GM04504 (cell line): ENCODE data around the gene CDCP1.

Experiments used
- DNase-seq: peaks from one replicate; pipeline ENCODE4 v3.0.0-alpha.2; 2012; ENCODE audit warnings: low read depth

The CDCP1 gene

DNA sequence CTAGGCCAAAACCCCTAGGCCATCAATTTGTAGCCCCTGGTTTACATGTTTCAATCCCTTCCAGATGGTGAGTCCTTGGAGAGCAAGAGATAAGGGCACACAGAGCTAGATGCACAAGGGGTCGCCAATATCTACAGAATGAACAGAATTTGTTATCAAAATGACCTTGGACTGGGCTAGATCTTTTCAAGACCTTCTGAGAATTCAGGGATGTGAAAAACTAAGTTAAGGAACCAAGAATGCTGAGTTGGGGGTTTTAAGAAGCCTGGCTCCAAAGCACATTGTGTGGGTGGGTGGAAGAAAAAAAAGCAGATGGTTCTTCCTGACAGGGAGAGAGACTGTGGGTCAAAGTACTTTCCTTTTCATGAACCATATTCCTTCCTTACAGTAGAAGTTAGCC is 10.2 kb downstream of the CDCP1 start:
- no peak for DNase-seq

DNA sequence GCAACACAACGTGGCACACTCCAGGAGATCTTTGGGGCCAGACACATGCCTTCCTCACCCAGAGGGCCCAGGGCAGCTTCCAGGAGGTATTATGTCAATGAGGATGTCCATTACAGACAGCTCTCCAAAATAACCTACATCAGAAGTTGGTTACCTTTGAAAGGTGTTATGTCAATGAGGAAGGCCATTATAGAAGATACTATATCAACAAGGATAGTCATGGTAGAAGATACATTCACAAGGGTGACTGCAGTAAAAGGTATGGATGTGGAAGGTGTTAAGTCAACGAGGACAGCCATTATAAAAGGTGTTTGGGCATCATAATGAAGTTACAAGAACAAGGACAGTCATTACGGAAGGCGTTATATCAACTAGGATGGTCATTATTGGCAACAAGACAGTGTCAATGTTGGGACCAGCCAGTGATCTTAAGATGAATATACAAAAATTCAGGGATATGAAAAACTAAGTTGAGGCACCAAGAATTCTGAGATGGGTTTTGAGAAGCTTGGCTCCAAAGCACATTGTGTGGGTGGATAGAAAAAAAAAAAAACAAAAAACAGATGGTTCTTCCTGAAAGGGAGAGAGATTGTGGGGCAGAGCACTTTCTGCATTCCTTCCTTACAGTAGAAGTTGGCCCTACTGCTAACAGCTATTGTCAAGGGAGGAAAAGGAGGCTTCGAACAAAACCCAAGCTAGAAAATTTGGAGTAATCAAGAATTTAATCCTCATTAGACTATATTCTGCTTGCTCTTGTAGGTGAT is 11.2 kb downstream of the CDCP1 start:
- no peak for DNase-seq

GRCh38 chr3:45132568-45133211 is 13.5 kb downstream of the CDCP1 start:
- DNase-seq = no peak

DNA sequence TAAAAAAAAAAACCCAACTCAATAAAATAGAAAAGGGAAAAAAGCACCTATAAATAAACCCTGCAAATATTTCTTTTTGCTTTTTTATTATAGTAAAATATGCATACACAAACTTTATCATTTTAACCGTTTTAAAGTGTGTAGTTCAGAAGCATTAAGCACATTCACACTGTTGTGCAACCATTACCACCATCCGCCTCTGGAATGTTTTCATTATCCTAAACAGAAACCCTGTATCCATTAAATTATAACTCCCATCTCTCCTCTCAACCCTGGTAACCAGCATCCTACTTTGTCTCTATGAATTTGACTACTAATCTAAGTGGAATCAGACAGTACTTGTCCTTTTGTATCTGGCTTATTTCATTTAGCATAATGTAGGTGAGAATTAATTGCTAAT is 15.0 kb downstream of the CDCP1 start:
- no peak for DNase-seq

DNA sequence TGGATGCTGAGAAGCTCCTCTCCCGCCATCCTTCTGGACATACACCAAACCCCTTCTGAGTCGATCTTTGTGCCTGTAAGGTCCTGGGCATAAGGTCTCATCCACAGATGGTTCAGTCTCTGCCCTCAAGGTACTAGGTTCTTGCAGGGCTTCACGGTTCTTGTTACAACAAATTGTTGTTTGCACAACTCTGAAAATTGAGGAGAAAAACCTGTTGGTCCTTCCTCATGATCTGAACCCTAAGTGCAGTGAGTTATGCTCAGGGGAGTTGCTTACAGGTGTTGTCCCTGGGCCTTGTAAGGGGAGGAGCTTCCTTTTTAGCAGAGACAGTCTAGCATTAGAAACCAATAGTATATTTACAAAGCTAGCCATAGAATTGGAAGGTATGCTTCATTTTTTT is 15.7 kb downstream of the CDCP1 start:
- no peak for DNase-seq

GRCh38 chr3:45128950-45129349 is 17.2 kb downstream of the CDCP1 start:
- DNase-seq = no peak

GRCh38 chr3:45127130-45127822 is 18.9 kb downstream of the CDCP1 start:
- DNase-seq = no peak

- no peak for DNase-seq
These were observed 19.4 kb downstream of the CDCP1 start for GRCh38 chr3:45126730-45127129.

GRCh38 chr3:45125550-45126026 is 20.6 kb downstream of the CDCP1 start:
- DNase-seq = no peak

DNA sequence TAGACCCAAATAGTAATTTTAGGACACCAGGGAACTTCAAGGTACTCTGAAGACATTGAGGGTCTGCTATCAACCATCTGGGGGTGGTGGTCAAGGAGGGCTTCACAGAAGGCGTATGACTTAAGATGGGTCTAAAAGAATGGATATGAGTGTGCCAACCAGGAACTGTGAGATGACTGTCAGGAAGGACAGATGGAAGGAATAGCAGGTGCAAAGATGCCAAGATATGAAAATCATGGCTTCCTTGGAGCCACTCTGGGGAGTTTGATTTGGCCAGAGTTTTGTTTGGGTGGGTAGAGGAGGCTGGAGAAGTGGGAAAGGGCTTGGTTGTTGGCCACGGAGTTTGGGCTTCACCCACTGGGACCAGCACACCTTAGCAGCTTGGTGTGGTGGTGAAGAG is 21.2 kb downstream of the CDCP1 start:
- DNase-seq = no peak

GRCh38 chr3:45124352-45124751 is 21.8 kb downstream of the CDCP1 start:
- DNase-seq = peak; percentile 65

DNA sequence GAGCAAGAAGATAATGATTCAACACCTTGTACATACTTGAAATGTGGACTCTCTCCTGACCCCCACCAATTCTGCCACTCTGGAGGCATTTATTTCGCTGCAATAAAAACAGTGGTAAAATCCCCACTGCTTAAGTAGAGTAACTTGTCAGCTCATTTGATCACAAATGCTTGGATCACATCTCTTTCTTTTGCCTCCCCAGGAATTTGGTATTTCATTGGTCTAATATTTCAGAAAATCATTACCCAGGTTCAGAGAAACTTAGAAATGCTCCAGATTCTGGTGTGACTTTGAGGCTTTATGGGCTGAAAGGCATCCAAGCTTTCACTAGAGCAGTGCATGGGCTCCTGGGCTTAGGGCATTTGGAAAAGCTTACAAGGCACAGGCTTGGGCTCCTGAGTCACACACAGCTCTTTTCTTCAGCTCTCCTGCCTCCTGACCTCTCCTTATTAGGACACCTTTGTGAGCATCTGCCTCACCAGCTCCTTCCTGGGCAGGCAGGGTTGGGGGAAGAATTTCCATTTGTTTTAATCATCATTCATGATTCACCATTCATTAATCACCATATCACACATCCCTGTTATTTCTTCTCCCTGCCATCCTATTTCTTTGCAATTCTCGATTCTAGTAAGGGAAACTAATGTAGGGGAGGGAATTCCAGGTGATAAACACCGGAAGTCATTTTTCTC is 22.5 kb downstream of the CDCP1 start:
- DNase-seq = peak; percentile 72

GRCh38 chr3:45123030-45123429 is 23.1 kb downstream of the CDCP1 start:
- peak; percentile 84 for DNase-seq

- no peak for DNase-seq
These were observed 25.6 kb downstream of the CDCP1 start for GRCh38 chr3:45120359-45121158.

DNA sequence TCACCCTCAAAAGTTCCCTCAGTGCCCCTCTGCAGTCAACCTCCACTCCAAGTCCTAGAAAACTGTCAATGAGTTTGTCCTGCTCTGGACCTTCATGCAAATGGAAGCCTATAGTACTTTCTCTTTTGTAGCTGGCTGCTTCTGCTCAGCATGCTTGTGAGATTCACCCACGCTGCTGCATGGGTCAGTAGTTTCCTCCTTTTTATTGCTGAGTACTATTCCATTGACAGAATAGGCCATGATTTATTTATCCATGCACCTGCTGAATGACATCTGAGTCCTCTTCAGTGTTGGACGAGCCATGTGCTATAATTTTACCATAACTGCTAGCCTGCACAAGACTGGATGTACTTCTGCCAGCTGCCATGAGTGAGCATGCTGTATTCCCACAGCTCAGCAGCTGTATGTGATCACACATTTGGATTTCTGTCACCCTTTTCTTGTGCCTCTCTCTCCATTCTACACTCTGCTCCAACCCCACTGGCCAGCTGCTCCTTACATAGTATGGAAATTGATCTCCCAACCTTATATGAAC is 26.3 kb downstream of the CDCP1 start:
- DNase-seq = no peak

DNA sequence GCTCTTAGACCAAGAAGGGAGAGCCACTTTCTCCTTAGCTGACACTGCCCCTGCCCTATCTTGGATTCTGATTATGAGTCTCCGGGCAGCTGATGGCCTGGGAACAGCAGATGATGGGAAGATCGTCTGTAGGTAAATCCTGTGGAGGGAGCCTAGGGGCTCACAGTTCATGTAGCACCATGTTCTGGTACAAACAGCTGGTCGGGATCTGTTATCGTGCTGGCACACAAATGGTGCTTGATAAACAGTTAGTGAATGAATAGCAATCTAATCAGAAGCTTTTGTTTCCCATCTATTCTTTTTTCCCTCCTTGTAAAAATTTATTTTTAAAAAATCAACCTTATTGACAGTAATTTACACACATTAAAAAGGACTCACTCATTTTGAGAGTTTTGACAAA is 26.8 kb downstream of the CDCP1 start:
- DNase-seq = no peak

GRCh38 chr3:45118615-45119071 is 27.5 kb downstream of the CDCP1 start:
- DNase-seq = no peak

DNA sequence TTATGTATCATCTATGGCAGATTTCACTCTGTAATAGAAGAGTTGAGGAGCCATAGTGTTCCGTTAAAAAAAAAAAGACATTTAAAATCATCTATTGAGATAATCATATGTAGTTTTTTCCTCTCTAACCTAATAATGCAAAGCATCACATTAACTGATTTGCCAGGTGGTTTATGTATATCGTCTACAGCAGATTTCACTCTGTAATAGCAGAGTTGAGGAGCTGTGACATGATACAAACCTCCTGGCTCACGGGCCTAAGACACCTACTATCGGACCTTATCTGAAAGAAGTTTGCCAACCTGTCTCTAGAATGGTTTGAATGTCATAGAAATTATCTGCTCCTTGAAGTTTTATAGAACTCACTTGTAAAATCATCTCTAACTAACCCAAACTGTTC is 29.8 kb downstream of the CDCP1 start:
- DNase-seq = no peak

DNA sequence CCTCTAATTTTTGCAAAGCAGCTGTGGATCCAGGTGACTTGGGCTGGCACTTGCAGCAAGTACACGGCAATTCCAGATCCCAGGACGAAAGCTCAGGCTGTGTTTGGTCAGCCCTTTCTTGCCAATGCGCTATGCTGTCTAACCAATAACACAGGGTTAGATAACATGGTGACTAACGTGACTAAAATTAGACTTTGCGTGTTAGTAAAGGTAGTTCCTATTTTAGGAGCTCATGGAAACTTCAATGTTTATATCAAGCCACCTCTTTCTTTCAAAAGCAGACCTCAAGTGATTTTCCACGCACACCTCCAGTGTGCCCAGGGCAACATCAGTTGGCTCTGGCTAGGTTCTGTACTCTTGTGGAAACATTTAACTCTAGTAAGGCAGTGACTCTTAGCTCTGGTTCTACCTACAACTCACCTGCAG is 32.5 kb downstream of the CDCP1 start:
- no peak for DNase-seq

- no peak for DNase-seq
These were observed 33.2 kb downstream of the CDCP1 start for GRCh38 chr3:45112939-45113338.

GRCh38 chr3:45110509-45110833 is 35.7 kb downstream of the CDCP1 start:
- no peak for DNase-seq
